ENCODE data around the gene ROBO1.
A peak's percentile ranks its signal among the peaks of the same experiment; 100 is the strongest.
"Not testable (repeated sequence)": the region's sequence is repeated elsewhere in the genome, so short reads cannot be mapped to it uniquely, and the experiment has no call there.

ROBO1 gene

GRCh38 chr3:79767905-79768267 is at the start of gene ROBO1:
Gene ROBO1, minus strand, starts transcription at chr3:79767998.
- peak; percentile 53 for DNase-seq

GRCh38 chr3:79817224-79817623 is 49.4 kb upstream of the ROBO1 start:
- no peak for DNase-seq

GRCh38 chr3:79815478-79815877 is 47.7 kb upstream of the ROBO1 start:
- DNase-seq = no peak

DNA sequence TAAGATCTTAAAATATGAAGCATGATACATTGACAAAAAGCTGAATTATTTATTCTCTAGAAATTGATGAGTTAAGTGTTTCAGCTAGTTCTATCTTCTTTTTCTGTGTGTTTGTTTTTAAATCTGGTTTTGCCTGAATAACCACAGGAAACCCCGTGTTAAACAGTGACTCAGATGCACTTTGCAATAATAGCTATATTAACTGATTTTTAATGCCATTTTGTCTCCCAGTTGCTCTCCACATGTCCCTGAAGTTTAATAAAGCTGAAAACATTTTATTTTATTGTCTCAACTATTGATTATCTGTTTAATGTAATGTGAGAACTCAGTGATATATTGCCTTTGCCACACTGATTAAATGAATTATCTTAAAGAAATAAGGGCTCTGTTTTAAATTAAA is 42.8 kb upstream of the ROBO1 start:
- DNase-seq = no peak

- no peak for DNase-seq
These were observed 42.3 kb upstream of the ROBO1 start for GRCh38 chr3:79810092-79810491.

- no peak for DNase-seq
These were observed 41.3 kb upstream of the ROBO1 start for GRCh38 chr3:79809106-79809505.

- no peak for DNase-seq
These were observed 40.7 kb upstream of the ROBO1 start for GRCh38 chr3:79808515-79808914.

DNA sequence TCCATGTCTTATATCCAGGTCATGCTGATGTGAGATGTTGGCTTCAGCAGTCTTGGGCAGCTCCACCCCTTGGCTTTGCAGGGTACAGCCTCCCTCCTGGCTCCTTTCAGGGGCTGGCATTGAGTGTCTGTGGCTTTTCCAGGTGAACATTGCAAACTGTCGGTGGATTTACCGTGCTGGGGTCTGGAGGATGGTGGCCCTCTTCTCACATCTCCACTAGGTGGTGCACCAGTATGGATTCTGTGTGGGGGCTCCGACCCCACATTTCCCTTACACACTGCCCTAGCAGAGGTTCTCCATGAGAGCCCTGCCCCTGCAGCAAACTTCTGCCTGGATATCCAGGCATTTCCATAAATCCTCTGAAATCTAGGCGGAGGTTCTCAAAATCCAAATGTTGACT is 22.4 kb upstream of the ROBO1 start:
- not testable (repeated sequence) for DNase-seq

DNA sequence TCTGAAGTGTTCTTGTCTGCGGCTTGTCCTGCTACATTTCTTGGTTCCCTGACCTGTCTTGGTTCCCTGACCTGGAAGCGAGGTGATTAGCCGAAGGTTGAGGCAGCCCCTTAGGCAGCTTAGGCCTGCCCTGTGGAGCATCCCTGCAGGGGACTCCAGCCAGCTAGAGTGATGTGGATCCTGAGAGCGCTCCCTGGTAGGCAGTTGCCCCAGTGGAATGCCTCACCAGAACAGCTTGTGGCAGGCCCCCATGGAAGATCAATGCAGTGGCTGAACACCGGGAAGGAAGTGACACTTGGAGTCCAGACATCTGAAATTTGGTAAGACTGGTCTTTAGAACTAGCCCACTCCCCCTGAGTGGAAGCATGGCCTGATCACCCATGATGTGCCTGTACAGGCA is 5.5 kb upstream of the ROBO1 start:
- DNase-seq = no peak

GRCh38 chr3:79769229-79769628 is 1.4 kb upstream of the ROBO1 start:
- DNase-seq = no peak

GRCh38 chr3:79767194-79767904 is 449 bp downstream of the ROBO1 start:
- peak; percentile 53 for DNase-seq

- no peak for DNase-seq
These were observed 1.2 kb downstream of the ROBO1 start for GRCh38 chr3:79766496-79767193.

- peak; percentile 31 for DNase-seq
These were observed 1.9 kb downstream of the ROBO1 start for GRCh38 chr3:79765911-79766310.

DNA sequence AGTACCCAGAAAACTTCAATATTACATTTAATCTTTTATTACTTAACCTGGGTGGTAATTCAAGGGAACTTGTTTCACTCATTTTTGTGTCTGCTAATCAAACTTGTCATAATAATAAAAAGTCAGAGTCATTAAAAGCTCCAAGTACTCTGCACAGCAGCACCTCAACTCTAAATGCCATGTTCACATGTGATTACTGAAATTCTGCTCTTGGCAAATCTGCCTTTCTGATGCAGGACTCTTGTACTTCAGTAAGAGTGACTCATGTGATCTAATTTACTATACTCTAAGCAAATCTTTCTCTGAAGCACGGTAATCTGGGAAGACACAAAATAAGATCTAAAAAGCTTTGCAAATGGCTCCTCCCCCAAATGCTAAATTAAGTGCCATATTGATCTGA is 6.4 kb downstream of the ROBO1 start:
- DNase-seq = no peak

GRCh38 chr3:79751703-79752102 is 16.1 kb downstream of the ROBO1 start:
- DNase-seq = no peak

- no peak for DNase-seq
These were observed 30.3 kb downstream of the ROBO1 start for GRCh38 chr3:79737530-79737929.

DNA sequence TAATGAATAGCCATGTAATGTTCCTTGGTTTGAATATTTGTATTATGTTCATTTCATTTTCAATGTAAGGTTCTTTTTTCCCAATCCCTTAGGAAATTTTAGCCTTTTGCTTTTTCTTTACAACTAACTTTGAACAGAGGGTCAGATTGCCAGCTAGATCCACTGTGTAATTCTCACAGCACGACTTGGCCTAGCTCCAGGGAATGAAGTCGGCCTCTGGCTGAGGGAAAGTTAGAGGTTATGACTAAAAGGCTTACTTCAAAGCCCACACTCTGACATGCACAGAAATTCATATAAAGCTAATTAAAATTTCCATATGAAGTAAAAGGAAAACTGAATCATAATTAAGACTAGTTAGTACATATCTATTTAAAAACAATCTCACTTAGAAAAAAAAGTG is 38.7 kb downstream of the ROBO1 start:
- DNase-seq = peak; percentile 40

DNA sequence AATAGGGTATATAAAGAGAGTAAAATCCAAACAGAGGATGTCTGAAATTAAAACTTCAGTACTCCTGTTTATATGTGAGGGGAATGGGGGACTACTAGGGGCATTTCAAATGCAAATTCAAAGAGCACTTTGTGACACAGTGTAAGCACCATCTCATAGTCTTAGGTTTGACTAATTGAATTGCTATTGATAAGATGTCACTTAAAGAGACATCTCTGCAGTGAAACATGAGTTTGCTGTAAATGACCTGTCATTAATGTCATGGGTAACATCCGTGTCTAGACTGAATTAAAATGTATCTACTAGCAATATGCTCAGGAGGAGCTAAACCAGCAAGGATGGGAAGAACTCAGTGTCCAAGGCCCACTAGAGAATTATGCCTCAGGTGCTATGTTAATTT is 41.0 kb downstream of the ROBO1 start:
- DNase-seq = no peak

- no peak for DNase-seq
These were observed 43.6 kb downstream of the ROBO1 start for GRCh38 chr3:79724206-79724605.

- no peak for DNase-seq
These were observed 77.7 kb downstream of the ROBO1 start for GRCh38 chr3:79690072-79690471.

DNA sequence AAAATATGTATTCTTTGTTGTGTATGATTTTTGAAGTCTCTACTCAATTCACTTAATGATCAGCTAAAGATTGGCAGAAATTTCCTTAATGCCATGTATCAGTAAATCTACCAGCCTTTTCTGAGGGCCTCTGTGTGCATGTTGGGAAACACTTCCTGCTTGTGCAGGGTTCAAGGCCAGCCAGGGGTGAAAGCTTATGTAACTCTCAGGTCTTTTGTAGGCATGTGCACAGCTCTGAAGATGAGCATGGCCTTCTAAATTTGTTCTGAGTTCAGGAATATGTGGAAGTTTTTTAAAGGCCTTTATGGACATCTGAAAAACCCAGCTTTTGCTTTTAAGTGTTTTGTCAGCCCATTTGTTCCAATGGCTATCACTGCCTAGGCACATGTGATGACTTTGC is 82.7 kb downstream of the ROBO1 start:
- DNase-seq = no peak

DNA sequence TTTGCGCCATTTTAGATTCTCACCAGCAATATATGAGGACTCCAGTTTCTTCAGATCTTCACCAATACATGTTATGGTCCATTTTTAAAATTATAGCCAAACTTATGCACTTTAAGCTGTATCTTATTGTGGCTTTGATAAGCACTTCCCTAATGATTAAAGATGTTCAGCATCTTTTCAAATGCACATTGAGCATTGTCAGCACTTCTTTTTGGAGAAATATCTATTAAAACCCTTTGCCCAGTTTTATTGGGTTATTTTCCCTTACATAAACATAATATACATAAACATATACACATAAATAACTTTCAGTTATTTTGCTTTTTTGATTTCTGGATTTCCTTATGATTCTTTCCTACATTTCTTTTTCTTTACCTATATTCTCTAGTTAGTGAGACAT is 83.8 kb downstream of the ROBO1 start:
- no peak for DNase-seq

GRCh38 chr3:79672731-79673130 is 95.1 kb downstream of the ROBO1 start:
- DNase-seq = no peak

GRCh38 chr3:79672075-79672474 is 95.7 kb downstream of the ROBO1 start:
- no peak for DNase-seq

DNA sequence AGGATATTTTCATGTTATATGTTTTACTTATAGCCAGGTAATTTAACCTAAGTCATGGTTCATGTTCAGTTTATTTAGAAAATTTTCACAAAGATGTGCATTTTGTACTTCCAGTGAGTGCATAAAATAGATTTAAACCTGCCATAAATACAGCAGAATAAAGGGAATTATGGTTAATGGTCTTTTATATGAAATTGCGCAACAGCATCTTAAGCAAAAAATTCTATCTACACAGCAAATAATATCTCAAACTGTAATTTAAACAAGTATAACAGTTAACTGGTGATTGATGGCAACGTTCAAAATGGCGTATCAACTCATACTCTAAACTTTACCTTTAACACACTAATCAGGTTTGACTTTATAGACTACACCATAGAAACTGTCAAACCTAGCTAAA is 97.6 kb downstream of the ROBO1 start:
- DNase-seq = no peak

Data from NCI-H2227 treated with DMSO at 0.1 percent for 48 hours (cell line).